ENCODE results near the gene SCAMP3. TPM values are rescaled to one million over a fixed set of nuclear protein-coding genes. Genes with fewer than 3 reads are reported as not detected.

Gene SCAMP3
- total and polyA plus RNA-seq, 3 donors from 2014 or later = 63.0 to 80.6 (median 70.9) TPM

- Histone ChIP-seq H3K4me3 (no peak overlapping the region), H3K27me3 (no peaks in the 10 kb centered on the region), H3K36me3 (ENCODE audit: low read depth, missing control alignments) (no peaks in the 10 kb centered on the region), H3K4me1 (no peaks in the 10 kb centered on the region), H3K9me3 (no peaks in the 10 kb centered on the region), H3K27ac (no peak overlapping the region)
- 92% methylated on average over 2 to 17 of the region's 18 CpGs for WGBS, 2 donors
- TF ChIP-seq POLR2A (IDR thresholded peaks at IDR 0.05) (no peak), CTCF (IDR thresholded peaks at IDR 0.05) (no peak)
- no peak for DNase-seq
- intact Hi-C loops (cut with DNase I; ENCODE audit: low total_unique reads) = no loop called here
These were observed 23.5 kb upstream of the SCAMP3 start for GRCh38 chr1:155285631-155286044.

GRCh38 chr1:155285063-155285462, 22.9 kb upstream of the SCAMP3 start:
- intact Hi-C loops (cut with DNase I; ENCODE audit: low total_unique reads) = no loop called here
- 93 to 96% methylated on average over 9 to 14 of the region's 14 CpGs for WGBS, 2 donors

GRCh38 chr1:155284476-155284875, 22.3 kb upstream of the SCAMP3 start:
- WGBS, 2 donors = 91 to 100% methylated on average over 2 to 12 of the region's 12 CpGs

More at GRCh38 chr1:155285063-155285462, 22.9 kb upstream of the SCAMP3 start:
- Histone ChIP-seq H3K27ac (no peak overlapping the region), H3K27me3 (no peaks in the 10 kb centered on the region), H3K9me3 (no peaks in the 10 kb centered on the region), H3K4me1 (no peaks in the 10 kb centered on the region), H3K4me3 (no peak overlapping the region), H3K36me3 (ENCODE audit: low read depth, missing control alignments) (no peaks in the 10 kb centered on the region)
- DNase-seq = no peak
- no peak for TF ChIP-seq POLR2A (IDR thresholded peaks at IDR 0.05)
- no peak for TF ChIP-seq CTCF (IDR thresholded peaks at IDR 0.05)

GRCh38 chr1:155282488-155283091, 20.4 kb upstream of the SCAMP3 start:
- no peak overlapping the region for H3K27ac ChIP-seq
- peaks cover 8% of the 10 kb centered on the region for H3K4me1 ChIP-seq
- intact Hi-C loops (cut with DNase I; ENCODE audit: low total_unique reads) = no loop called here
- H3K27me3 ChIP-seq = no peaks in the 10 kb centered on the region
- 70 to 84% methylated on average over 29 of the region's 29 CpGs for WGBS, 2 donors
- H3K4me3 ChIP-seq = no peak overlapping the region
- H3K36me3 ChIP-seq (ENCODE audit: low read depth, missing control alignments) = no peaks in the 10 kb centered on the region
- TF ChIP-seq CTCF (IDR thresholded peaks at IDR 0.05) (no peak), POLR2A (IDR thresholded peaks at IDR 0.05) (no peak)
- DNase-seq = no peak
- H3K9me3 ChIP-seq = no peaks in the 10 kb centered on the region

More at GRCh38 chr1:155284476-155284875, 22.3 kb upstream of the SCAMP3 start:
- intact Hi-C loops (cut with DNase I; ENCODE audit: low total_unique reads) = no loop called here
- no peaks in the 10 kb centered on the region for H3K9me3 ChIP-seq
- no peak for DNase-seq
- no peak for TF ChIP-seq POLR2A (IDR thresholded peaks at IDR 0.05)
- TF ChIP-seq CTCF (IDR thresholded peaks at IDR 0.05) = no peak
- H3K27me3 ChIP-seq = no peaks in the 10 kb centered on the region
- no peak overlapping the region for H3K4me3 ChIP-seq
- no peak overlapping the region for H3K27ac ChIP-seq
- H3K4me1 ChIP-seq = no peaks in the 10 kb centered on the region
- no peaks in the 10 kb centered on the region for H3K36me3 ChIP-seq (ENCODE audit: low read depth, missing control alignments)

GRCh38 chr1:155279268-155279667, 17.1 kb upstream of the SCAMP3 start:
- intact Hi-C loops (cut with DNase I; ENCODE audit: low total_unique reads) = no loop called here
- Histone ChIP-seq H3K36me3 (ENCODE audit: low read depth, missing control alignments) (no peaks in the 10 kb centered on the region), H3K4me1 (peaks cover 12% of the 10 kb centered on the region), H3K4me3 (no peak overlapping the region), H3K9me3 (no peaks in the 10 kb centered on the region), H3K27me3 (no peaks in the 10 kb centered on the region), H3K27ac (no peak overlapping the region)
- WGBS, 2 donors = 80 to 88% methylated on average over 2 of the region's 2 CpGs
- DNase-seq = no peak
- TF ChIP-seq CTCF (IDR thresholded peaks at IDR 0.05) (no peak), POLR2A (IDR thresholded peaks at IDR 0.05) (no peak)
